ENCODE measurements around the gene ALDH1A2.
"Not testable (repeated sequence)": the region's sequence is repeated elsewhere in the genome, so short reads cannot be mapped to it uniquely, and the experiment has no call there.

ALDH1A2 gene

GRCh38 chr15:58040150-58040549, 25.4 kb downstream of the ALDH1A2 start:
- no peak for DNase-seq (ENCODE audit: low spot score)

GRCh38 chr15:58039079-58040035, 26.2 kb downstream of the ALDH1A2 start:
- no peak for DNase-seq (ENCODE audit: low spot score)

DNA sequence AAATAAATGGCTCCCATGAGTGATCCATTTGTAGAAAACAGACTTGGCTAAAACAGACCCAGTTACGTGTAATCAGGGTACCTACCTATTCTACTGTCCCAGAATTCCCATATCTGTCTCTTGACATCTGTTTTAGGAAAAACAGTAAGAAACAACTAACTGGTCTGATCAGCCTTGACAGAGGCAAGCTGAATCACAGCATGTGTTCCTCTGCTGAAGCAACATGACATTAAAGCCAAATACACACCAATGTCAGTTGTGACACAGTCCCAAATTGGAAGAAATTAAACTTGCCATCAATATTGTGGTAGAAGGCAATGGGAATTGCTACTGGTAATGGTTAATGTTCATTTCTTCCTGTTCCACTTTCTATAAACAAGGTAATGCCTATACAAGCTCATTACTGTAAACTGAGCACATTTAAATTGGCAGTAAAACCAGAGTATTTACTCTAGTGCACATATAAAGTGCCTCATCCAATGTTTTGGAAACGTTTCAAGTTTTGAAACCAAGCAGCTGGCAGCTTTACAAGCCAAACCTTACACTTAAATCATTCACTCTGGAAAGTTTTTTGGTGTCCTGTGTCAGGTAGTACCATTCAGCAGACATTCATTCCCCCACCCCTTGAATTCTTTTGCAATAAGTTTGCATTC, 27.0 kb downstream of the ALDH1A2 start:
- DNase-seq (ENCODE audit: low spot score): no peak

GRCh38 chr15:58037723-58038301, 27.7 kb downstream of the ALDH1A2 start:
- no peak for DNase-seq (ENCODE audit: low spot score)

DNA sequence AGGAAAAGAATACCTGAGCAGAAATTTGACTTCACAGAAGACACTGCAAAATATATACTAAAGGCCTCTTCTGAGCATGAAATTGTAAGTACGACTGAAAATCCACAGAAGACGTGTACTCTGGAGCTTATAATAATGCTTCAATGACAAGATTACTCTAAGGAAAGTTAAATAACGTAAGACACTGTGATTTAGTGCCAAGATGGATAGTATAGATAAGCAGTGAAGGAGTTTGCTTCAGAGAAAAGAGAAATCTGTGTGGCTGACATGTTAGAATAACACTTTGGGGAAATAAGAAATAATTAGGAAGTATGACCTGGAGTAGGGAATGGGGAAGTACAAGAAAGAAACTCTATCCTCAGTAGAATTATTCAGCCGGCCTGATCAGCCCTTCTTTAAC, 28.9 kb downstream of the ALDH1A2 start:
- no peak for DNase-seq (ENCODE audit: low spot score)

DNA sequence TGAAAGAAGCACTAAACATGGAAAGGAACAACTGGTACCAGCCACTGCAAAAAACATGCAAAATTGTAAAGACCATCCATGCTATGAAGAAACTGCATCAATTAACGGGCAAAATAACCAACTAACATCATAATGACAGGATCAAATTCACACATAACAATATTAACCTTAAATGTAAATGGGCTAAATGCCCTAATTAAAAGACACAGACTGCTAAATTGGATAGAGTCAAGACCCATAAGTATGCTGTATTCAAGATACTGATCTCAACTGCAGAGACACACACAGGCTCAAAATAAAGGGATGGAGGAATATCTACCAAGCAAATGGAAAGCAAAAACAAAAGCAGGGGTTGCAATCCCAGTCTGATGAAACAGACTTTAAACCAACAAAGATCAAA, 37.1 kb downstream of the ALDH1A2 start:
- not testable (repeated sequence) for DNase-seq (ENCODE audit: low spot score)

- no peak for DNase-seq (ENCODE audit: low spot score)
Measured at GRCh38 chr15:58026552-58026951, 39.0 kb downstream of the ALDH1A2 start.

GRCh38 chr15:58026051-58026450, 39.5 kb downstream of the ALDH1A2 start:
- no peak for DNase-seq (ENCODE audit: low spot score)

GRCh38 chr15:58021332-58022230, 43.9 kb downstream of the ALDH1A2 start:
- no peak for DNase-seq (ENCODE audit: low spot score)

GRCh38 chr15:58019503-58020376, 45.8 kb downstream of the ALDH1A2 start:
- DNase-seq (ENCODE audit: low spot score): no peak

- no peak for DNase-seq (ENCODE audit: low spot score)
Measured at GRCh38 chr15:58017869-58018268, 47.6 kb downstream of the ALDH1A2 start.

- no peak for DNase-seq (ENCODE audit: low spot score)
Measured at GRCh38 chr15:58016581-58017175, 48.8 kb downstream of the ALDH1A2 start.

DNA sequence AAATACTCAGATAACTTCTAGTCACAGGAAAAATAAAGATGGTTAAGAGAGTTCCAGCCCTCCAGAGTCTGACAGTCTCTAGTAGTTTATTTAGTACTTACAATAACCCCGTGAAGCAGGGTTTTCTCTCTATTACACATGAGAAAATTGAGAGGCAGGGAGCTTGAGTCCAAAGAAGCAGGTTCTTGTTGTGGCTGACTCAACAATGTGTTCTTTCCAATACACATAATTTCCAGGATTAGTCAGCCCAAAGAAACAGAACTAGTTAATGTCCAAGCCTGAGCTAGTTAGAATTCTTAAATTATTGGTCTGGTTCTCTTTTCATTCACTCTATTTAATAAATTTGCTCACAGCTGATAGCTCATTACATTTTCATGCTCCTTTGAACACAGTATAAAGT, 49.9 kb downstream of the ALDH1A2 start:
- DNase-seq (ENCODE audit: low spot score): no peak

DNA sequence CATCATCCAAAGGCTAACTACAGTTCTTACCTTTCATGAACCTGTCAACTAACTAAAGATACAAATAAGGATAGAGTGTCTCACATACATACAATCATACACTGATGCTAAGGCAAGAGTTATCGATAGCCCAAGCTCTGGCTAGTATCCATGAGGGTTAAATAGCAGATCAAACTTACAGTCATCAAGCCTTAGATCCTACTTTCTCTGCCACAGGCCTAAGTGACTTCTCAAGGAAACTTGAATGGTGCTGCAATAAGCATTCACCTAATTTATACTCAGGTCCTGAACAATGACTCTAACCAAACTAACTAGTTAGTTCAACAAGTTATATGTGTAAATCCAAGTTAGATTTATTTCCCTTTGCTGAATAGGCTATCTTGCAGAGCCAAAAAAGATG, 51.0 kb downstream of the ALDH1A2 start:
- no peak for DNase-seq (ENCODE audit: low spot score)

DNA sequence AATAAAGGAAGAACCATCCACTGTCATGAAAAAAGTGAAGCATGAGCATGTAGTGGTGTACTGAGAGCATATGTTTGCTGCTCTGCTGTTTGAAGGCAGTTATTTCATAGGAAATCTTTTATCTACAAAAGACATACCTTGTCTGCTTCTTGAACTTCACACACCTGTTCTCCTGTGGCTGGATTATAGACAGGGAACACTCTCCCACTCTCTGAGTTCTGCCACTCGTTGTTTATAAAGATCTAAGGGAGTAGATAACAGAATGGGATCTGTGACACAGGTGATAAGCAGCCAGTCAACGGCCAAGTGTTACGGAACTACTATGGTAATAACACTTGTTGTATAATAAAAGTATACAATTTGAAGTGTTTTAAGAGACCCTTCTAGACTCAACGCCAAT, 51.5 kb downstream of the ALDH1A2 start:
- no peak for DNase-seq (ENCODE audit: low spot score)

- DNase-seq (ENCODE audit: low spot score): no peak
Measured at GRCh38 chr15:58010983-58011382, 54.5 kb downstream of the ALDH1A2 start.

GRCh38 chr15:58003810-58004209, 61.7 kb downstream of the ALDH1A2 start:
- no peak for DNase-seq (ENCODE audit: low spot score)

GRCh38 chr15:58002338-58003126, 63.0 kb downstream of the ALDH1A2 start:
- DNase-seq (ENCODE audit: low spot score): no peak

- DNase-seq (ENCODE audit: low spot score): not testable (repeated sequence)
Measured at GRCh38 chr15:57999699-58000098, 65.8 kb downstream of the ALDH1A2 start.

GRCh38 chr15:57996561-57996960, 69.0 kb downstream of the ALDH1A2 start:
- DNase-seq (ENCODE audit: low spot score): no peak
